Measurements from ENCODE around the gene KDM4B. TPM values are rescaled to one million over a fixed set of nuclear protein-coding genes. Genes with fewer than 3 reads are reported as not detected.

Gene KDM4B
- total RNA-seq, 2 donors from 2014 or later = 57.0 to 63.1 TPM

- DNase-seq (ENCODE audit: low spot score) (no peak), ATAC-seq (peak in 1 of 2 donors; percentile 49)
- peaks cover 26 to 29% of the 10 kb centered on the region in 2 donors for H3K4me1 Mint-ChIP-seq (ENCODE audit: low read depth in 2 of 2)
- H3K9me3 Mint-ChIP-seq = no peaks in the 10 kb centered on the region
- H3K27me3 Mint-ChIP-seq = no peaks in the 10 kb centered on the region
- H3K4me3 Mint-ChIP-seq = no peak overlapping the region
- H3K27ac Mint-ChIP-seq = no peak overlapping the region
- H3K36me3 Mint-ChIP-seq = peaks cover 9% of the 10 kb centered on the region
Observed at GRCh38 chr19:5078182-5078581, 109.3 kb downstream of the KDM4B start.

- ATAC-seq (no peak), DNase-seq (ENCODE audit: low spot score) (no peak)
- H3K36me3 Mint-ChIP-seq = peaks cover 9% of the 10 kb centered on the region
- H3K9me3 Mint-ChIP-seq = no peaks in the 10 kb centered on the region
- H3K27me3 Mint-ChIP-seq = no peaks in the 10 kb centered on the region
- H3K4me3 Mint-ChIP-seq = no peak overlapping the region
- no peak overlapping the region for H3K27ac Mint-ChIP-seq
- peaks cover 24 to 25% of the 10 kb centered on the region in 2 donors for H3K4me1 Mint-ChIP-seq (ENCODE audit: low read depth in 2 of 2)
Observed at GRCh38 chr19:5078666-5079065, 109.8 kb downstream of the KDM4B start.

GRCh38 chr19:5079071-5079774, 110.3 kb downstream of the KDM4B start:
- Mint-ChIP-seq H3K27ac (no peak overlapping the region), H3K36me3 (peaks cover 9% of the 10 kb centered on the region), H3K4me1 (ENCODE audit: low read depth in 2 of 2) (peaks cover 19 to 20% of the 10 kb centered on the region in 2 donors), H3K9me3 (no peaks in the 10 kb centered on the region), H3K27me3 (no peaks in the 10 kb centered on the region), H3K4me3 (no peak overlapping the region)
- DNase-seq (ENCODE audit: low spot score) (no peak), ATAC-seq (no peak)

- Mint-ChIP-seq H3K9me3 (no peaks in the 10 kb centered on the region), H3K36me3 (peaks cover 9% of the 10 kb centered on the region), H3K27ac (no peak overlapping the region), H3K27me3 (no peaks in the 10 kb centered on the region), H3K4me3 (no peak overlapping the region), H3K4me1 (ENCODE audit: low read depth in 2 of 2) (peaks cover 10 to 13% of the 10 kb centered on the region in 2 donors)
- no peak for ATAC-seq
- DNase-seq (ENCODE audit: low spot score) = no peak
Observed at GRCh38 chr19:5080030-5080654, 111.2 kb downstream of the KDM4B start.

GRCh38 chr19:5080809-5081208, 111.9 kb downstream of the KDM4B start:
- no peak for ATAC-seq
- peaks cover 9% of the 10 kb centered on the region for H3K36me3 Mint-ChIP-seq
- no peak overlapping the region for H3K4me3 Mint-ChIP-seq
- no peaks in the 10 kb centered on the region for H3K27me3 Mint-ChIP-seq
- no peak overlapping the region for H3K27ac Mint-ChIP-seq
- DNase-seq (ENCODE audit: low spot score) = no peak
- H3K9me3 Mint-ChIP-seq = no peaks in the 10 kb centered on the region
- H3K4me1 Mint-ChIP-seq (ENCODE audit: low read depth in 2 of 2) = peaks cover 4 to 11% of the 10 kb centered on the region in 2 donors

GRCh38 chr19:5081443-5082161, 112.7 kb downstream of the KDM4B start:
- H3K9me3 Mint-ChIP-seq = no peaks in the 10 kb centered on the region
- ATAC-seq (no peak), DNase-seq (ENCODE audit: low spot score) (no peak)
- H3K36me3 Mint-ChIP-seq = peaks cover 9% of the 10 kb centered on the region
- H3K27me3 Mint-ChIP-seq = no peaks in the 10 kb centered on the region
- H3K4me3 Mint-ChIP-seq = no peak overlapping the region
- no peak overlapping the region for H3K27ac Mint-ChIP-seq
- peaks cover 1 to 9% of the 10 kb centered on the region in 2 donors for H3K4me1 Mint-ChIP-seq (ENCODE audit: low read depth in 2 of 2)

GRCh38 chr19:5083547-5083965, 114.6 kb downstream of the KDM4B start:
- H3K4me3 Mint-ChIP-seq = no peak overlapping the region
- no peaks in the 10 kb centered on the region for H3K27me3 Mint-ChIP-seq
- H3K4me1 Mint-ChIP-seq (ENCODE audit: low read depth in 2 of 2) = peaks cover 0 to 2% of the 10 kb centered on the region in 2 donors
- H3K9me3 Mint-ChIP-seq = no peaks in the 10 kb centered on the region
- peaks cover 9% of the 10 kb centered on the region for H3K36me3 Mint-ChIP-seq
- no peak overlapping the region for H3K27ac Mint-ChIP-seq
- DNase-seq (ENCODE audit: low spot score) = no peak
- no peak for ATAC-seq

GRCh38 chr19:5085566-5085965, 116.7 kb downstream of the KDM4B start:
- H3K36me3 Mint-ChIP-seq = peaks cover 2% of the 10 kb centered on the region
- no peak overlapping the region for H3K27ac Mint-ChIP-seq

GRCh38 chr19:5086230-5086629, 117.3 kb downstream of the KDM4B start:
- peaks cover 0 to 8% of the 10 kb centered on the region in 2 donors for H3K4me1 Mint-ChIP-seq (ENCODE audit: low read depth in 2 of 2)
- ATAC-seq (peak; percentile 81 to 86), DNase-seq (ENCODE audit: low spot score) (no peak)
- H3K27me3 Mint-ChIP-seq = no peaks in the 10 kb centered on the region
- H3K27ac Mint-ChIP-seq = no peak overlapping the region
- H3K9me3 Mint-ChIP-seq = no peaks in the 10 kb centered on the region
- no peak overlapping the region for H3K4me3 Mint-ChIP-seq
- H3K36me3 Mint-ChIP-seq = no peaks in the 10 kb centered on the region

More at GRCh38 chr19:5085566-5085965, 116.7 kb downstream of the KDM4B start:
- H3K4me3 Mint-ChIP-seq = no peak overlapping the region
- ATAC-seq = no peak
- H3K9me3 Mint-ChIP-seq = no peaks in the 10 kb centered on the region
- DNase-seq (ENCODE audit: low spot score) = no peak
- H3K27me3 Mint-ChIP-seq = no peaks in the 10 kb centered on the region
- peaks cover 0 to 8% of the 10 kb centered on the region in 2 donors for H3K4me1 Mint-ChIP-seq (ENCODE audit: low read depth in 2 of 2)

- Mint-ChIP-seq H3K9me3 (no peaks in the 10 kb centered on the region), H3K27ac (no peak overlapping the region), H3K4me1 (ENCODE audit: low read depth in 2 of 2) (peaks cover 0 to 8% of the 10 kb centered on the region in 2 donors), H3K4me3 (no peak overlapping the region), H3K27me3 (no peaks in the 10 kb centered on the region), H3K36me3 (no peaks in the 10 kb centered on the region)
- ATAC-seq (peak; percentile 33 to 41), DNase-seq (ENCODE audit: low spot score) (no peak)
Observed at GRCh38 chr19:5086725-5087439, 118.0 kb downstream of the KDM4B start.

GRCh38 chr19:5089283-5089682, 120.4 kb downstream of the KDM4B start:
- Mint-ChIP-seq H3K4me3 (no peak overlapping the region), H3K27me3 (no peaks in the 10 kb centered on the region), H3K4me1 (ENCODE audit: low read depth in 2 of 2) (peaks cover 0 to 8% of the 10 kb centered on the region in 2 donors), H3K27ac (no peak overlapping the region), H3K36me3 (no peaks in the 10 kb centered on the region), H3K9me3 (no peaks in the 10 kb centered on the region)
- DNase-seq (ENCODE audit: low spot score) = no peak
- ATAC-seq = no peak

- Mint-ChIP-seq H3K27ac (no peak overlapping the region), H3K36me3 (no peaks in the 10 kb centered on the region), H3K4me1 (ENCODE audit: low read depth in 2 of 2) (peaks cover 0 to 9% of the 10 kb centered on the region in 2 donors), H3K9me3 (no peaks in the 10 kb centered on the region), H3K4me3 (no peak overlapping the region), H3K27me3 (no peaks in the 10 kb centered on the region)
- no peak for ATAC-seq
- DNase-seq (ENCODE audit: low spot score) = no peak
Observed at GRCh38 chr19:5090465-5091017, 121.6 kb downstream of the KDM4B start.

- Mint-ChIP-seq H3K9me3 (no peaks in the 10 kb centered on the region), H3K4me3 (no peak overlapping the region), H3K27ac (no peak overlapping the region), H3K4me1 (ENCODE audit: low read depth in 2 of 2) (peaks cover 0 to 9% of the 10 kb centered on the region in 2 donors), H3K27me3 (no peaks in the 10 kb centered on the region), H3K36me3 (no peaks in the 10 kb centered on the region)
- ATAC-seq (no peak), DNase-seq (ENCODE audit: low spot score) (no peak)
Observed at GRCh38 chr19:5091018-5091683, 122.2 kb downstream of the KDM4B start.

Measured in natural killer cell treated with Interleukin-12 subunit alpha and Interleukin-12 subunit beta and Interleukin-15 and Interleukin-18, amount 100 ng/mL, for 72 hours (primary cell).